K562 (cell line): ENCODE data around the gene EHBP1. TPM values are rescaled to one million over a fixed set of nuclear protein-coding genes. Genes with fewer than 3 reads are reported as not detected.

Experiments used
- ATF3 ChIP-seq, 2 experiments: fragments of 450-650 bp in 1 of 2; sonication (generic) in 1 of 2; formaldehyde crosslinking in 1 of 2; IDR thresholded peaks in 1 of 2; conservative IDR thresholded peaks in 1 of 2; 2 replicates each; pipeline versions ENCODE4 v1.6.1 to v1.8.1; 2016 to 2023; ENCODE audit warnings: mild to moderate bottlenecking in 2 of 2, moderate library complexity in 2 of 2, inconsistent platforms in 1 of 2, missing genetic modification reagents in 1 of 2
- CREB1 ChIP-seq, 2 experiments: sonication (generic) in 1 of 2; formaldehyde crosslinking in 1 of 2; IDR thresholded peaks; 2 replicates each; pipeline versions ENCODE4 v1.6.1 to v1.8.0; 2012 to 2022; ENCODE audit warnings: inconsistent platforms in 1 of 2, mild to moderate bottlenecking in 1 of 2, missing genetic modification reagents in 1 of 2, moderate library complexity in 1 of 2
- DLX4 ChIP-seq: fragments of 250-450 bp; sonication (Bioruptor Pico); IDR thresholded peaks from 2 replicates; pipeline ENCODE4 v1.6.1; 2021; ENCODE audit warnings: mild to moderate bottlenecking
- ETV5 ChIP-seq: sonication (generic); formaldehyde crosslinking; IDR thresholded peaks from 2 replicates; pipeline ENCODE4 v1.4.0; 2020; ENCODE audit warnings: low read depth, mild to moderate bottlenecking, missing genetic modification reagents
- GTF2E2 ChIP-seq: fragments of 200-800 bp; sonication (Bioruptor generic); IDR thresholded peaks from 2 replicates; pipeline ENCODE4 v1.6.1; 2016; ENCODE audit warnings: missing genetic modification characterization, missing compliant biosample characterization
- KLF10 ChIP-seq: fragments of 250-450 bp; sonication (Bioruptor Pico); IDR thresholded peaks from 2 replicates; pipeline ENCODE4 v1.6.1; 2021; ENCODE audit warnings: matching md5 sums
- NR4A1 ChIP-seq, 2 experiments: fragments of 250-450 bp in 1 of 2; fragments of 450-650 bp in 1 of 2; sonication (Bioruptor Pico) in 1 of 2; IDR thresholded peaks; 2 replicates each; pipeline versions ENCODE4 v1.4.0 to v1.6.1; 2016 to 2020; ENCODE audit warnings: mild to moderate bottlenecking in 2 of 2, missing compliant biosample characterization in 1 of 2, missing genetic modification characterization in 1 of 2, moderate library complexity in 1 of 2
- POLR2A ChIP-seq: fragments of 450-650 bp; conservative IDR thresholded peaks from 2 replicates; pipeline ENCODE4 v1.6.1; 2016
- RBFOX2 ChIP-seq: fragments of 200-400 bp; formaldehyde crosslinking; IDR thresholded peaks from 2 replicates; pipeline ENCODE4 v1.6.1; 2017; ENCODE audit warnings: low read depth, mild to moderate bottlenecking, low read length, moderate library complexity
- SMARCA4 ChIP-seq: fragments of 450-650 bp; IDR thresholded peaks from 2 replicates; pipeline ENCODE4 v1.6.1; 2016
- SOX6 ChIP-seq: fragments of 450-650 bp; IDR thresholded peaks from 2 replicates; pipeline ENCODE4 v1.6.1; 2014; ENCODE audit warnings: mild to moderate bottlenecking
- STAT5A ChIP-seq: IDR thresholded peaks from 2 replicates; pipeline ENCODE4 v1.6.1; 2012; ENCODE audit warnings: low read length, inconsistent platforms, borderline replicate concordance
- ZBTB2 ChIP-seq: fragments of 450-650 bp; IDR thresholded peaks from 2 replicates; pipeline ENCODE4 v1.6.1; 2016; ENCODE audit warnings: antibody characterized with exemption
- ZMIZ1 ChIP-seq, 2 experiments: fragments of 150-350 bp in 1 of 2; IDR thresholded peaks; 2 replicates each; pipeline ENCODE4 v1.6.1; 2012 to 2016; ENCODE audit warnings: low read depth in 2 of 2, low read length in 2 of 2, mild to moderate bottlenecking in 1 of 2, moderate library complexity in 1 of 2
- ZNF586 ChIP-seq: fragments of 450-650 bp; formaldehyde crosslinking; conservative IDR thresholded peaks from 2 replicates; pipeline ENCODE4 v1.4.0; 2020; ENCODE audit warnings: mild to moderate bottlenecking, moderate library complexity
- polyA plus RNA-seq, 8 experiments: library from polyadenylated mRNA; depleted of rRNA in 4 of 8; stranded (reverse) in 5 of 8; unstranded in 3 of 8; fragments of >200 nt; fragmentation: Nextera tagmentation in 2 of 8; fragmentation: Illumina TruSeq in 1 of 8; extraction: Ambion mirVana in 2 of 8; extraction: Trizol in 1 of 8; gene quantifications; 2 replicates each; pipeline versions ENCODE4 v1.2.1 to v1.2.3, GENCODE V29; 2011 to 2014; ENCODE audit warnings: inconsistent platforms in 1 of 8, missing spikeins in 1 of 8
- total RNA-seq, 7 experiments: library from RNA; depleted of rRNA in 6 of 7; stranded (reverse); fragments of >200 nt in 6 of 7; fragmentation: Illumina TruSeq in 2 of 7; extraction: Trizol in 2 of 7; gene quantifications; 2 replicates each; pipeline versions ENCODE4 v1.2.1 to v1.2.3, GENCODE V29; 2011 to 2021; ENCODE audit warnings: low replicate concordance in 1 of 7
- TF ChIP-seq, protein P1 (sequence below): fragments of 250-450 bp; sonication (Bioruptor Pico); IDR thresholded peaks from 2 replicates; pipeline ENCODE4 v1.9.0; 2021; ENCODE audit warnings: mild to moderate bottlenecking, inconsistent platforms
- TF ChIP-seq, protein P2 (sequence below): fragments of 250-450 bp; sonication (Bioruptor Pico); IDR thresholded peaks from 2 replicates; pipeline ENCODE4 v1.5.1; 2021; ENCODE audit warnings: mild to moderate bottlenecking

The EHBP1 gene
- total and polyA plus RNA-seq, 9 of the 15 experiments (the other 6 are each of a cell fraction or from before 2014, with no cell fraction given), result 8.9 to 26.6 (median 19.3) TPM

DNA sequence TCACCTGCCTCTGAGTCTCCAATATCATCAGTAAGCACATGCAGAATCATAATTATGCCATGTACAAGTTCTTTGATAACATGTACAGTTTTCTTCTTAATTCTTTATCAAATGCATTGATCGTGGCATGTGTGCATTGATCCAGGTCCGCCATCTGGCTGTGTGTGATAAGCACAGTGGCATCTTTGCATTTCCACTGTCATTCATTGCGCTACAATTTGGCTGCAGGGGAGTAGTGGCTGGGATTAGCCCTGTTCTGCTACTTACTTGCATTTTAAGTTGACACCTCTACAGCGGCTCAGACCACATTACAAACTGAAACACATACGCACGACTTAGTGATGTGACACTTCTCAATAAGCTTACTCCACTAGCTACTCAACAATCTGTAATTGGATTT is 261.5 kb downstream of the EHBP1 start (continued):
- TF ChIP-seq RBFOX2 (no peak), DLX4 (CRISPR knock-in tag) (no peak), GTF2E2 (tag) (no peak), ETV5 (no peak), ZMIZ1 (IDR thresholded peaks at IDR 0.05; ENCODE audit: low read depth in 2 of 2, low read length in 2 of 2) (peak in 1 of 2 experiments; percentile 43; a peak in 1 of 4 replicates), ZNF586 (CRISPR knock-in tag) (no peak), NR4A1 (CRISPR knock-in tag; IDR thresholded peaks at IDR 0.05) (no peak), NR4A1 (tag; IDR thresholded peaks at IDR 0.05) (no peak), KLF10 (no peak), ATF3 (IDR thresholded peaks at IDR 0.05) (no peak), ATF3 (CRISPR knock-in tag; conservative IDR thresholded peaks at IDR 0.05) (no peak), POLR2A (no peak), SOX6 (peak; percentile 46; the same call in 1 of the 2 replicates), ZBTB2 (peak; percentile 56; the same call in 1 of the 2 replicates), CREB1 (IDR thresholded peaks at IDR 0.05) (0 out of 2 replicates have a peak, but pooled peaks have one; percentile 25), CREB1 (CRISPR knock-in tag; IDR thresholded peaks at IDR 0.05) (no peak), STAT5A (peak; percentile 72; the same call in 1 of the 2 replicates), SMARCA4 (peak; percentile 78)
- TF ChIP-seq, protein P1, sequence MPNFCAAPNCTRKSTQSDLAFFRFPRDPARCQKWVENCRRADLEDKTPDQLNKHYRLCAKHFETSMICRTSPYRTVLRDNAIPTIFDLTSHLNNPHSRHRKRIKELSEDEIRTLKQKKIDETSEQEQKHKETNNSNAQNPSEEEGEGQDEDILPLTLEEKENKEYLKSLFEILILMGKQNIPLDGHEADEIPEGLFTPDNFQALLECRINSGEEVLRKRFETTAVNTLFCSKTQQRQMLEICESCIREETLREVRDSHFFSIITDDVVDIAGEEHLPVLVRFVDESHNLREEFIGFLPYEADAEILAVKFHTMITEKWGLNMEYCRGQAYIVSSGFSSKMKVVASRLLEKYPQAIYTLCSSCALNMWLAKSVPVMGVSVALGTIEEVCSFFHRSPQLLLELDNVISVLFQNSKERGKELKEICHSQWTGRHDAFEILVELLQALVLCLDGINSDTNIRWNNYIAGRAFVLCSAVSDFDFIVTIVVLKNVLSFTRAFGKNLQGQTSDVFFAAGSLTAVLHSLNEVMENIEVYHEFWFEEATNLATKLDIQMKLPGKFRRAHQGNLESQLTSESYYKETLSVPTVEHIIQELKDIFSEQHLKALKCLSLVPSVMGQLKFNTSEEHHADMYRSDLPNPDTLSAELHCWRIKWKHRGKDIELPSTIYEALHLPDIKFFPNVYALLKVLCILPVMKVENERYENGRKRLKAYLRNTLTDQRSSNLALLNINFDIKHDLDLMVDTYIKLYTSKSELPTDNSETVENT (CRISPR knock-in tag), result no peak
- TF ChIP-seq, protein P2, sequence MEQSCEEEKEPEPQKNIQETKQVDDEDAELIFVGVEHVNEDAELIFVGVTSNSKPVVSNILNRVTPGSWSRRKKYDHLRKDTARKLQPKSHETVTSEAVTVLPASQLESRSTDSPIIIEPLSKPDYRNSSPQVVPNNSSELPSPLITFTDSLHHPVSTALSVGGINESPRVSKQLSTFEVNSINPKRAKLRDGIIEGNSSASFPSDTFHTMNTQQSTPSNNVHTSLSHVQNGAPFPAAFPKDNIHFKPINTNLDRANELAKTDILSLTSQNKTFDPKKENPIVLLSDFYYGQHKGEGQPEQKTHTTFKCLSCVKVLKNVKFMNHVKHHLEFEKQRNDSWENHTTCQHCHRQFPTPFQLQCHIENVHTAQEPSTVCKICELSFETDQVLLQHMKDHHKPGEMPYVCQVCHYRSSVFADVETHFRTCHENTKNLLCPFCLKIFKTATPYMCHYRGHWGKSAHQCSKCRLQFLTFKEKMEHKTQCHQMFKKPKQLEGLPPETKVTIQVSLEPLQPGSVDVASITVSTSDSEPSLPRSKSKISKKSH (CRISPR knock-in tag), result no peak
